ENCODE data around the gene ODAPH. TPM values are rescaled to one million over a fixed set of nuclear protein-coding genes. Genes with fewer than 3 reads are reported as not detected.

Gene ODAPH
- total RNA-seq, 3 donors from 2014 or later, result not detected

- no peak for DNase-seq (ENCODE audit: low spot score in 2 of 2)
Observed at GRCh38 chr4:75596061-75596460, 40.2 kb downstream of the ODAPH start.

GRCh38 chr4:75598390-75598789 lies 42.5 kb downstream of the ODAPH start:
- H3K4me3 ChIP-seq, result no peak overlapping the region
- no peak overlapping the region for H3K27ac ChIP-seq
- no peak for DNase-seq (ENCODE audit: low spot score in 2 of 2)
- intact Hi-C loops (cut with DNase I; ENCODE audit: low total_unique reads), result no loop called here
- no peaks in the 10 kb centered on the region for H3K36me3 ChIP-seq
- TF ChIP-seq CTCF (IDR thresholded peaks at IDR 0.05), result no peak
- no peak for TF ChIP-seq POLR2AphosphoS5 (IDR thresholded peaks at IDR 0.05)
- TF ChIP-seq POLR2A (IDR thresholded peaks at IDR 0.05), result no peak
- no peaks in the 10 kb centered on the region for H3K9me3 ChIP-seq
- H3K4me1 ChIP-seq, result no peaks in the 10 kb centered on the region
- H3K27me3 ChIP-seq, result no peaks in the 10 kb centered on the region

More at GRCh38 chr4:75596061-75596460, 40.2 kb downstream of the ODAPH start:
- Histone ChIP-seq H3K36me3 (no peaks in the 10 kb centered on the region), H3K27me3 (no peaks in the 10 kb centered on the region), H3K9me3 (no peaks in the 10 kb centered on the region), H3K4me1 (no peaks in the 10 kb centered on the region), H3K4me3 (no peak overlapping the region), H3K27ac (no peak overlapping the region)
- intact Hi-C loops (cut with DNase I; ENCODE audit: low total_unique reads), result no loop called here
- TF ChIP-seq POLR2A (IDR thresholded peaks at IDR 0.05) (no peak), POLR2AphosphoS5 (IDR thresholded peaks at IDR 0.05) (no peak), CTCF (IDR thresholded peaks at IDR 0.05) (no peak)

GRCh38 chr4:75599647-75600046 lies 43.8 kb downstream of the ODAPH start:
- no peaks in the 10 kb centered on the region for H3K27me3 ChIP-seq
- intact Hi-C loops (cut with DNase I; ENCODE audit: low total_unique reads), result no loop called here
- H3K27ac ChIP-seq, result no peak overlapping the region
- H3K4me1 ChIP-seq, result no peaks in the 10 kb centered on the region
- DNase-seq (ENCODE audit: low spot score in 2 of 2), result no peak
- H3K4me3 ChIP-seq, result no peak overlapping the region
- TF ChIP-seq POLR2A (IDR thresholded peaks at IDR 0.05), result no peak
- TF ChIP-seq CTCF (IDR thresholded peaks at IDR 0.05), result no peak
- TF ChIP-seq POLR2AphosphoS5 (IDR thresholded peaks at IDR 0.05), result no peak
- H3K9me3 ChIP-seq, result no peaks in the 10 kb centered on the region
- no peaks in the 10 kb centered on the region for H3K36me3 ChIP-seq

GRCh38 chr4:75605928-75606327 lies 50.1 kb downstream of the ODAPH start:
- DNase-seq (ENCODE audit: low spot score in 2 of 2), result no peak
- no peak overlapping the region for H3K4me3 ChIP-seq

GRCh38 chr4:75612306-75612705 lies 56.4 kb downstream of the ODAPH start:
- DNase-seq (ENCODE audit: low spot score in 2 of 2), result no peak
- Histone ChIP-seq H3K9me3 (no peaks in the 10 kb centered on the region), H3K27ac (no peak overlapping the region), H3K4me3 (no peak overlapping the region), H3K27me3 (no peaks in the 10 kb centered on the region), H3K36me3 (no peaks in the 10 kb centered on the region), H3K4me1 (no peaks in the 10 kb centered on the region)
- intact Hi-C loops (cut with DNase I; ENCODE audit: low total_unique reads), result no loop called here
- TF ChIP-seq POLR2AphosphoS5 (IDR thresholded peaks at IDR 0.05), result no peak
- no peak for TF ChIP-seq POLR2A (IDR thresholded peaks at IDR 0.05)
- no peak for TF ChIP-seq CTCF (IDR thresholded peaks at IDR 0.05)

More at GRCh38 chr4:75605928-75606327, 50.1 kb downstream of the ODAPH start:
- Histone ChIP-seq H3K36me3 (no peaks in the 10 kb centered on the region), H3K9me3 (no peaks in the 10 kb centered on the region), H3K27me3 (no peaks in the 10 kb centered on the region), H3K27ac (no peak overlapping the region), H3K4me1 (no peaks in the 10 kb centered on the region)
- intact Hi-C loops (cut with DNase I; ENCODE audit: low total_unique reads), result no loop called here
- no peak for TF ChIP-seq POLR2A (IDR thresholded peaks at IDR 0.05)

Other genes with a start within 250 kb of the ODAPH start
- gene RCHY1, start 41.7 kb upstream of the ODAPH start, total RNA-seq, result 10 to 100 TPM; 23.6 to 46.7 (median 25.6) TPM
- 10 to 100 TPM; 22.2 to 25.9 (median 25.9) TPM for gene THAP6, start 41.6 kb upstream of the ODAPH start, total RNA-seq
- gene CDKL2, start 74.5 kb downstream of the ODAPH start, total RNA-seq, result 1 to 10 TPM in 2 of 3 donors, under 1 TPM in 1; 0.16 to 2.3 (median 1.6) TPM
- gene G3BP2, start 117.3 kb downstream of the ODAPH start, total RNA-seq, result 10 to 100 TPM; 75.4 to 92.6 (median 86.2) TPM
- gene USO1, start 168.5 kb downstream of the ODAPH start, total RNA-seq, result 10 to 100 TPM; 74.1 to 76.7 (median 74.1) TPM